GM19023 (cell line): ENCODE data around the gene SCT.
A peak's percentile ranks its signal among the peaks of the same experiment; 100 is the strongest.

Experiments
- ATAC-seq: cut with Tn5 transposase; IDR thresholded peaks from one replicate; pipeline ENCODE4 v1.9.1; 2021; ENCODE audit warnings: mild to moderate bottlenecking, moderate library complexity; ENCODE audit not compliant: unreplicated experiment

Gene SCT

DNA sequence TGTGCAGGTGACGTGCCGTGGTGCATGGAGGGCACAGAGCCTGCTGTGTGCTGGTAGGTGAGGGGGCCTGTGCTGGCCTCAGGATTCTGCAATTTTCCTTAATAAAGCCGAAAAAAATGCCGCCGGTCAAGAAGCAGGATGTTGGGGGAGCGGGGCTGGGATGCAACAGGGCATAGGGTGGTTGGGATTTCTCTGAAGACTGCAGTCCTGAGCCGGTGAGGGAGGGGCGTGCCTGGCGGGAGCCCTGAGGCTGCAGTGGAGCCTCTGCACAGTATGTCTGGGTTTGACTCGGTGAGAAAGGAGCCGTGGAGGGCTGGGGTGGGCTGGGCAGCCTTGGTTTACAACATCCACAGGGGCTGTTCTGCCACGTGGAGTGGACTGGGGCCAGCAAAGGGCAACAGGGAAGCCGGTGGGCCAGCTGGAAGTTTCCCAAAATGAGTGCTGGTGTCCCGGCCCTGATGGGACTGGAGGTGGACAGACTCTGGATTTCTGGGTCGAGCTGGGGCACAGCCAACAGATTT, 3.6 kb downstream of the SCT start:
- no peak for ATAC-seq

DNA sequence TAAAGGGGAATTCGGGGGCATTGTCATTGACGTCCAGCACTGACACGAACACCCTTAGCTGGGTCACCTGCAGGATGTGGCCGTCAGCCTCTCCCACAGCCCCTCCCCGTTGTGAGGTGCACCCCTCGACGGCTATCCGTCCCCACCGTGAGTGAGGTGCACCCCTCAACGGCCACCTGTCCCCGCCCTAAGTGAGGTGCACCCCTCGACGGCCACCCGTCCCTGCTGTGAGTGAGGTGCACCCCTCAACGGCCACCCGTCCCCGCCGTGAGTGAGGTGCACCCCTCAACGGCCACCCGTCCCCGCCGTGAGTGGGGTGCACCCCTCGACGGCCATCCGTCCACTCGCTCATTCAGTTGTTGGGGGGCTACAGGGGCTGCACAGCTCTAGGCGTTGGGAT, 5.1 kb downstream of the SCT start:
- ATAC-seq = no peak

DNA sequence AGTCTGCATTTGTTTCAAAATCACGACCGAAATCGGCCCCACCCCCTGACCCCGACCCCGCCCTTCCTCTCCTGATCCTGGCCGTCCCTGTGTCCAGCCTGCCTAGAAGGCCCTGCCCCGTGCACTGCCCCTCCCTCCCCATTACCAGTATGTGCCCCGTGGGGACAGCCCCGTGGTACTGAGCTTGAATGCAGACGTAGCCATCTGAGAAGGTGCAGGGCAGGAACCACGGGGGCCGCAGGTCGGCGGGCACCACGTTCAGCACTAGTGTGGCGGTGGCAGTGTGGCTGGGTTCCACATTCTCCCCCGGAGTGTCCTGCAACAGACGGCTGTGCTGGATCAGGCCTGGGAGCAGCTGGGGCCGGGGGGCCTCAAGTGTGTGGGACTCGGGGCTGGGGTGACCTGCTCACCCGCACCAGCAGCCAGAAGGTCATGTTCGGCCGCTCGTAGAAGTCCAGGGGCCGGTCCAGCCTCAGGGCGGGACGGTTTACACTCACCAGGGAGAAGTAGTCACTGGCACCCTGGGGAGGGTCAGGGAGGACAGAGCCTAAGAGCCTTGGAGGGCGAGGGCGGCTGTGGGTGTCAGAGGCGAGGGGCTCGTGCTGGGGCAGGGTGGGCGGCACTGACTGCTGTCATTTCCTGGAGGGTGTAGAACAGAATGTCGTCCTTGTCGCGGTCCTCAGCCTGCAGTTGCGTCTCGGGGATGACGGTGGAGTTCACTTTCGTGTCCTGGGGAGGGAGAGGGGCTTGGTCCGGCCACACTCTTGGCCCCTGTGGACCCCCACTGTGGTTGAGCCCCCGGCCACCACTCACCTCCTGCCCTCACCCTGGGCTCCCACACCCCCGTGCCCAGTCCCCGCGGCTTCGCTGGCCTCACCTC, 5.8 kb downstream of the SCT start:
- ATAC-seq = no peak

GRCh38 chr11:620201-620600, 6.8 kb downstream of the SCT start:
- no peak for ATAC-seq

DNA sequence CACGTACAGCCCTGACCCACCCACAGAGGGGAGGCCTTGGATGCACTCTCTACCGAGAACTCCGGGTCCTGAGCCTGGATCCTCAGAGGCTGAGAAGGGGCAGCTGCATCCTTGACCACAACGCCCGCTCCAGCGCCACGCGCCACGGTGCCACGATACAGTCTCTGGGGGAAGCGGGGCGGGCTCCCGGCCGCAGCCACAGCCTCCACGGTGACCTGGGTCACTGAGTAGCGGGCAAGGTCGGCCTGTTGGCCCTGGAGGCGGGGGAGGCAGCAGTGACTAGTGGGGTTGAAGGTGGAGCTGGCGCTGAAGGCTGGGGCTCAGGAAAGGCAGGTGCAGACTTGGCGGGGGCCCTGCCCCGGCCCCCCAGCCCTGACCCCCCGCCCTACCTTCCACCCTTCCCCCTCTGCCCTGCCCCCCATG, 7.3 kb downstream of the SCT start:
- no peak for ATAC-seq

- ATAC-seq = no peak
These were observed 7.9 kb downstream of the SCT start for GRCh38 chr11:618856-619627.

GRCh38 chr11:617912-618682, 8.9 kb downstream of the SCT start:
- ATAC-seq = no peak

GRCh38 chr11:617199-617911, 9.6 kb downstream of the SCT start:
- ATAC-seq = no peak

DNA sequence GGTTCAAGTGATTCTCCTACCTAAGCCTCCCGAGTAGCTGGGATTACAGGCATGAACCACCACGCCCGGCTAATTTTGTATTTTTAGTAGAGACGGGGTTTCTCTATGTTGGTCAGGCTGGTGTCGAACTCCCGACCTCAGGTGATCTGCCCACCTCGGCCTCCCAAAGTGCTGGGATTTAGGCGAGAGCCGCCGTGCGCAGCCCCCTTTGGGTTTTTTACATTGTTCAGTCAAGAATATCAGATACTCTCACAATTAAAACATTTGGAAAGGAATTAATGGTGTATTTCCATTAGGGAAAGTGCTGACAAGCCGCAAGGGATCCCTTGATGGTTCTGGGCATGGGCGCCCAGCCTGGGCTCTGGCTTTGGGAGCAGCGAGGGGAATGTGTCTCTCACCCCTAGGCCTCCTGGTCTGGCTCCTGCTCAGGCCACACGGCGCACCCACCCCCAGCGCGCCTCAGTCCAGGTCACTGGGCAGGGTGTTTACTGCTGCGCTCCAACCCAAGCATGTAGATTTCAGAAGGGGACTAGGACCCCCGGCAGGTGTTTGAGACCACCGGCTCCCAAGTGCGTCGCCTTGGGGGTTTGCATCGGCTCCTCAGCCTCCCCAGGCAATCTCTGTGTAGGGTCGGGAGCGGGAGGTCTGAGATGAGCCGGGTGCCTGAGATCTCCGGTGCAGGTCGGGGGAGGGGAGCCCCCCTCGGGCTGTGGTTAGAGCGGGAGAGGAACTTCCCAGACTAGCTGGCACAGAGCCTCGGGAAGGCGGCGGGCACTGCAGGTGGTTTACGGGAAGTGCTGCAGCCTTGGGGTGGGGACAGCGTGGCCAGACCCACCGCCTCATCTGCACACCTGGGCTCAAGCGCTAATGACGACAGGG, 10.4 kb downstream of the SCT start:
- ATAC-seq = no peak

DNA sequence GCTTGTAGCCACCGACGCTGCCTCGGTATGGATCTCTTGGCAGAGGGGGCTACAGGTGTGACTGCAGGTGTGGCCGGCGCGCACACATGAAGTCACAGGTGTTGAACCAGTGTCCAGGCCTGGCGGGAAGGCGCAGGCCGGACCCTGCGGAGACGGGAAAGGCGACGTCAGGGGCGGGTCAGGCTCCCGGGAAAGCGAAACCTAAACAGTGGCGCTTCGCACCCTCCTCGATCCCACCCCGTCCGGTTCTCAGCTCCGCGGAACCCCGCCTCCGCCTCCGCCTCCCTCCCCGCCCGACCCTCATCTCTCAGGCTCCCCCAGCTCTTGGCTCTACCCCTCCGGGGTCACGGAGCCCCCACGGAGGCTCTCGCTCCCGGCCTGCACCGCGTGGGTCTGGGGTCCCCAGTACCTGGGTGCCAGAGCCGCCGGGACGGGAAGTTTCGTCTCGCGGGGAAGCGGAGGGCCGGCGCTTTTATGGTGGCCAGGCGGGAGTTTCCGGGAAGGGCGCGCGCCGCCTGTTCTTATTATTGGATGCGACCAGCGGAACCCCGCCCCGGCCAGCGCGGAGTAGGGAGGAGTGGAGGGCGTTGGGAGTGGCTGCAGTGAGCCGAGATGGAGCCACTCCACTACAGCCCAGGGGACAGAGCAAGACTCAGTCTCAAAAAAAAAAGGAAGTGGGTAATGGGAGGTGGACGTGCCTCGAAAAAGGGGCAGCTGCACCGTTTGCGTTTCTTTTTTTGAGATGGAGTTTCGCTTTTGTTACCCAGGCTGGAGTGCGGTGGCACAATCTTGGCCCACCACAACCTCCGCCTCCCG, 11.3 kb downstream of the SCT start, which contains the start of gene IRF7:
IRF7 (minus strand) TSS at position 447 of the 816 bp plus-strand sequence. CDS start 586 bp downstream, outside the sequence.
- peak; percentile 80 for ATAC-seq

DNA sequence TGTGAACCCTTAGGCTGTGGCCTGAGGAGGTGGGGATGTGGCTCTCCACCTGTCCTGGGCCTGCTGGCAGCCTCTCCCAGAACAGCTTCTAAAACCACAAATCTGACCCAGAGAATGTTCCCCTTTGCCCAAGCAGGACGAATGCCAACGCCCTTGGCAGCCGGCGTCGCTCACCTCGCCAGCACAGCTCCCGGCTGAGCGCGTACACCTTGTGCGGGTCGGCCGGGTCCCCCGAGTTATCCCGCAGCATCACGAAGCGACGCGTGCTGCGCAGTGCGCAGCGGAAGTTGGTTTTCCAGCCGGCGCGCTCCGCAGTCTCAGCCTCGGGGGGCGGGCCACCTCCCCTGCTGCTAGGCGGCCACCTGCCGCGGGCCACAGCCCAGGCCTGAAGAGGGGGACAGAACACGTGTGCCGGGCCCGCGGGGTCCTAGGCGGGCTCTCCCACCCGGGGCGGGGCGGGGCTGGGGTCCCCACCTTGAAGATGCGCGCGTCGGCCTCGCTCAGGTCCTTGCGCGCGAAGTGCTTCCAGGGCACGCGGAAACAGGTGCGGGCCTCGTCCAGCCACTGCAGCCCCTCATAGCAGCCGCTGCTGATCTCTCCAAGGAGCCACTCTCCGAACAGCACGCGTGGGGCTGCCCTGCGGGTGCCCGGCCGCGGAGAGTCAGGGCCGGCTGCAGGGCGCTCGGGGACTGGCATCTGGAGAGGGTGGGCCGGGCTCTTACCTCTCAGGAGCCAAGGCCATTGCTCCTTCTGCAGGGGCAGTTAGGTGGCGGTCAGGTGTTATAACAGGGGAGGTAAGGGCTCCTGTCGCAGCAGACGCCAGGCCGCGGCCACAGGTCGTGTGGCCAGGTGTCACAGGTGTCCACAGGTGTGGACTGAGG, 12.1 kb downstream of the SCT start:
- ATAC-seq = no peak

DNA sequence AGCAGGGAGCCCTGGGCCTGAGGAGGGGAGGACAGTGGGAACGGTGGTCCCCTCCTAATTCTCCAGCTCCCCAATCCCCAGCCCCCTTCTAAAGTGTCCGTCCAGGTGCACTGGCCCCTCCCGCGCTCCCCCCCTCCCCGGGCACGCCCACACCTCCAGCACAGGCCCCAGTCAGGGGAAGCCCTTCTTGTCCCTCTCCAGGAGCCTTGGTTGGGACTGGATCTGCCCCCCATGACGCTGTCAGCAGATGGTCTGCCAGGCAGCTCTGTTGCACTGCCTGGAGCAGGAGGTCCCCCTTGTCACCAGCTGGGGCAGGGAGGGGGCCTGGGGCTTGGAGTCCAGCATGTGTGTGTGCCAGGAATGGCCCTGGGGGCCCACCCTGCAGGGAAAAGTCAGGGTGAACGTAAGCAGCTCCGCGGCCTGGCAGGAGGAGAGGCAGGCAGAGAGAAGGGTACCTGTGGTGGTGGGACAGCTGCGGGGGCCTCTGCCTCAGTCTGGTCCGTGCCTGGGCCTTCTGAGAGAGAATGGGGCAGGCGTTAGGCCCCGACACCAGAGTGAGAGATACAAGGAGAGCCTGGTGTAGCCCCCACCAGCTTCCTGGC, 12.9 kb downstream of the SCT start:
- ATAC-seq = no peak

DNA sequence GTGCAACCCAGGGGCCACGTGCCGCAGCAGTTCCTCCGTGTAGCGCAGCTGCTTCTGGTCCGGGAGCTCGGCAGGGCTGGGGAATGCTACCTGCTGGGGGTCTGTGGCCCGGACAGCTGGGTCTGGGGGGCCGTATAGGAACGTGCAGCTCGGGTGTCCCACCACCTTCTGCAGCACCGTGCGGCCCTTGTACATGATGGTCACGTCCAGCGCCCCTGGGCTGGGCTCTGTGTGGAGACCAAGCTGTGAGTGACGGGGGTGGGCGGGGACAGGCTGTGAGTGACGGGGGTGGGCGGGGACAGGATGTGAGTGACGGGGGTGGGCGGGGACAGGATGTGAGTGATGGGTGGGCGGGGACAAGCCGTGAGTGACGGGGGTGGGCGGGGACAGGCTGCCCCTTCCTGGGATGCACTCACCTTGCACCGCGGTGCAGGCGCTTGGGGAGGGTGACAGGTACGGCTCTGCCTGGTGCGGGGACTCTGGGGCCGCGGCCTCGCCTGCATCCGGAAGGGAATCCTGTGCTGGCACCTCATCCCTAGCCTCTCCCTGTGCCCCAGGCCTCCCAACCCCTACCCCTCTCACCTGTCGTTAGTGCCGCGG, 13.5 kb downstream of the SCT start:
- ATAC-seq = no peak

GRCh38 chr11:612961-613300, 14.1 kb downstream of the SCT start:
- ATAC-seq = no peak

- ATAC-seq = no peak
These were observed 14.6 kb downstream of the SCT start for GRCh38 chr11:612201-612960.
